ENCODE data around the gene TAP1. TPM values are rescaled to one million over a fixed set of nuclear protein-coding genes. Genes with fewer than 3 reads are reported as not detected.

Gene TAP1
- total and polyA plus RNA-seq, 9 of the 15 experiments (the other 6 are each of a cell fraction or from before 2014, with no cell fraction given) = 1.3 to 6.0 (median 4.2) TPM

GRCh38 chr6:32868257-32868788 is 14.8 kb upstream of the TAP1 start (continued):
- no peak for TF ChIP-seq ZHX1 (conservative IDR thresholded peaks at IDR 0.05; ENCODE audit: low read length)
- no peak for TF ChIP-seq KDM2B (CRISPR knock-in tag; IDR thresholded peaks at IDR 0.05)
- no peak for TF ChIP-seq NCOA1 (IDR thresholded peaks at IDR 0.05; ENCODE audit: low read depth)
- TF ChIP-seq RCOR1 (IDR thresholded peaks at IDR 0.05; ENCODE audit: borderline replicate concordance in 1 of 2, low read depth in 2 of 2, low read length in 2 of 2) = peak in 1 of 2 experiments; percentile 29; a peak in 1 of 4 replicates
- no peak for TF ChIP-seq GTF3C2 (IDR thresholded peaks at IDR 0.05; ENCODE audit: borderline replicate concordance, extremely low read depth, insufficient read length)
- no peak for TF ChIP-seq PKNOX1 (IDR thresholded peaks at IDR 0.05)
- TF ChIP-seq RNF2 (IDR thresholded peaks at IDR 0.05) = 0 out of 2 replicates have a peak, but pooled peaks have one; percentile 19
- TF ChIP-seq RAD21 (CRISPR knock-in tag; conservative IDR thresholded peaks at IDR 0.05 in 1 of 2, IDR thresholded peaks at IDR 0.05 in 1 of 2) = peak; percentile 95 to 98
- TF ChIP-seq NKRF (IDR thresholded peaks at IDR 0.05; ENCODE audit: borderline replicate concordance) = no peak
- TF ChIP-seq KLF1 (tag; IDR thresholded peaks at IDR 0.05) = no peak
- no peak for TF ChIP-seq KLF6 (CRISPR knock-in tag; IDR thresholded peaks at IDR 0.05; ENCODE audit: borderline replicate concordance)
- TF ChIP-seq GTF2E2 (tag; IDR thresholded peaks at IDR 0.05) = peak; percentile 66; the same call in 1 of the 2 replicates
- TF ChIP-seq NR2F6 (CRISPR knock-in tag; IDR thresholded peaks at IDR 0.05) = no peak
- TF ChIP-seq ZNF124 (CRISPR knock-in tag; IDR thresholded peaks at IDR 0.05) = no peak
- TF ChIP-seq MYC (IDR thresholded peaks at IDR 0.05; ENCODE audit: low read depth, low read length) = no peak
- no peak for TF ChIP-seq MYC (CRISPR knock-in tag; IDR thresholded peaks at IDR 0.05; ENCODE audit: borderline replicate concordance, low read depth)
- no peak for TF ChIP-seq FUS (optimal IDR thresholded peaks at IDR 0.05; ENCODE audit: low read depth, low read length)
- TF ChIP-seq CC2D1A (IDR thresholded peaks at IDR 0.05) = peak; percentile 27; the same call in 1 of the 2 replicates
- no peak for TF ChIP-seq CBX8 (IDR thresholded peaks at IDR 0.05; ENCODE audit: borderline replicate concordance, extremely low read depth, low read depth, low read length, poor library complexity, severe bottlenecking)

Measured in K562 (cell line).